Brain microvascular endothelial cell (primary cell): Measurements from ENCODE around the gene SYT14.
"Not testable (repeated sequence)": the region's sequence is repeated elsewhere in the genome, so short reads cannot be mapped to it uniquely, and the experiment has no call there.

Experiments used
- DNase-seq: peaks from one replicate; pipeline ENCODE4 v3.0.0-alpha.2; 2020
- H3K27ac ChIP-seq: fragments of 250-450 bp; sonication (Bioruptor Pico); 2 replicates; pipeline ENCODE4 v1.5.1; 2020; ENCODE audit warnings: mild to moderate bottlenecking, moderate library complexity
- H3K27me3 ChIP-seq: fragments of 250-450 bp; sonication (Bioruptor Pico); replicated peaks from 2 replicates; pipeline ENCODE4 v1.5.1; 2020; ENCODE audit warnings: mild to moderate bottlenecking
- H3K36me3 ChIP-seq: fragments of 250-450 bp; sonication (Bioruptor Pico); replicated peaks from 2 replicates; pipeline ENCODE4 v1.5.1; 2020; ENCODE audit warnings: mild to moderate bottlenecking
- H3K4me3 ChIP-seq: 2 replicates; pipeline ENCODE4 v1.5.1; 2011; ENCODE audit warnings: low read depth, mild to moderate bottlenecking, control low read depth, low read length, moderate library complexity
- in situ Hi-C: cut with HindIII; loops from 2 replicates; pipeline ENCODE4 v1.10.0; 2017; ENCODE audit warnings: low sequenced_read_pairs, low pct_ligation_motif_present
- TF ChIP-seq, protein P1 (sequence below): IDR thresholded peaks from 2 replicates; pipeline ENCODE4 v1.5.1; 2011; ENCODE audit warnings: low read depth, mild to moderate bottlenecking, moderate library complexity, low read length, control low read depth, inconsistent platforms; ENCODE audit errors: missing control alignments

SYT14 gene

DNA sequence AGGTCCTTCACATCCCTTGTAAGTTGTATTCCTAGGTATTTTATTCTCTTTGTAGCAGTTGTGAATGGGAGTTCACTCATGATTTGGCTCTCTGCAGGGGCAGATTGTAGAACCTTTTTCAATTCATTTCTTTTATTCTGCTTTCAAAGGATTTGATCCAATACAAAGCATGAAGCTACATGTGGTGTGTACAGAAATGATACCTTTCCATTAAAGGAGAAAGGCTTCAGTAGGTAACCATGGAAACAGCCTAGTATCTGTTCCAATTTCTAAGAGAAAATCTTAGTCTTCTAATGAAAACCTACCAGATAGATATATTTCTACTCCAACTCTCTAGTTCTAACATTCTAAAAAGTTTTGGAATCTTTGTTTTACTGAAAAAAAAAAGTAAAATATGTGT lies 105.0 kb downstream of the SYT14 start:
- DNase-seq = no peak
- Histone ChIP-seq H3K4me3 (no peak overlapping the region), H3K27me3 (no peaks in the 10 kb centered on the region), H3K27ac (no peak overlapping the region), H3K36me3 (no peaks in the 10 kb centered on the region)
- TF ChIP-seq, protein P1, sequence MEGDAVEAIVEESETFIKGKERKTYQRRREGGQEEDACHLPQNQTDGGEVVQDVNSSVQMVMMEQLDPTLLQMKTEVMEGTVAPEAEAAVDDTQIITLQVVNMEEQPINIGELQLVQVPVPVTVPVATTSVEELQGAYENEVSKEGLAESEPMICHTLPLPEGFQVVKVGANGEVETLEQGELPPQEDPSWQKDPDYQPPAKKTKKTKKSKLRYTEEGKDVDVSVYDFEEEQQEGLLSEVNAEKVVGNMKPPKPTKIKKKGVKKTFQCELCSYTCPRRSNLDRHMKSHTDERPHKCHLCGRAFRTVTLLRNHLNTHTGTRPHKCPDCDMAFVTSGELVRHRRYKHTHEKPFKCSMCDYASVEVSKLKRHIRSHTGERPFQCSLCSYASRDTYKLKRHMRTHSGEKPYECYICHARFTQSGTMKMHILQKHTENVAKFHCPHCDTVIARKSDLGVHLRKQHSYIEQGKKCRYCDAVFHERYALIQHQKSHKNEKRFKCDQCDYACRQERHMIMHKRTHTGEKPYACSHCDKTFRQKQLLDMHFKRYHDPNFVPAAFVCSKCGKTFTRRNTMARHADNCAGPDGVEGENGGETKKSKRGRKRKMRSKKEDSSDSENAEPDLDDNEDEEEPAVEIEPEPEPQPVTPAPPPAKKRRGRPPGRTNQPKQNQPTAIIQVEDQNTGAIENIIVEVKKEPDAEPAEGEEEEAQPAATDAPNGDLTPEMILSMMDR = no peak
- in situ Hi-C loops = no loop called here

DNA sequence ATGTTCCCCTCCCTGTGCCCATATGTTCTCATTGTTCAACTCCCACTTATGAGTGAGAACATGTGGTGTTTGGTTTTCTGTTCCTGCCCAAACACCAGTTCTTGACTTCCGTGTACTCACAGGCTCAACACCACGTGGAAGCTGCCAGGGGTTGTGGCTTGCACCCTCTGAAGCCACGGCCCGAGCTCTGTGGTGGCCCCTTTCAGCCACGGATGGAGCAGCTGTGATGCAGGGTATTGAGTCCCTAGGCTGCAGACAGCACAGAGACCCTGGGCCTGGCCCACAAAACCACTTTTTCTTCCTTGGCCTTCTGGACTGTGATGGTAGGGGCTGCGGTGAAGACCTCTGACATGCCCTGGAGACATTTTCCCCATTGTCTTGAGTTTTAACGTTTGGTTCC lies 111.6 kb downstream of the SYT14 start:
- H3K27me3 ChIP-seq = no peaks in the 10 kb centered on the region
- TF ChIP-seq, protein P1 = no peak
- no peak overlapping the region for H3K27ac ChIP-seq
- in situ Hi-C loops = no loop called here
- no peak for DNase-seq
- H3K4me3 ChIP-seq = no peak overlapping the region
- no peaks in the 10 kb centered on the region for H3K36me3 ChIP-seq

GRCh38 chr1:210050491-210050890 lies 112.5 kb downstream of the SYT14 start:
- H3K4me3 ChIP-seq, H3K27me3 ChIP-seq, H3K27ac ChIP-seq, DNase-seq, H3K36me3 ChIP-seq, in situ Hi-C loops: not testable (repeated sequence)

DNA sequence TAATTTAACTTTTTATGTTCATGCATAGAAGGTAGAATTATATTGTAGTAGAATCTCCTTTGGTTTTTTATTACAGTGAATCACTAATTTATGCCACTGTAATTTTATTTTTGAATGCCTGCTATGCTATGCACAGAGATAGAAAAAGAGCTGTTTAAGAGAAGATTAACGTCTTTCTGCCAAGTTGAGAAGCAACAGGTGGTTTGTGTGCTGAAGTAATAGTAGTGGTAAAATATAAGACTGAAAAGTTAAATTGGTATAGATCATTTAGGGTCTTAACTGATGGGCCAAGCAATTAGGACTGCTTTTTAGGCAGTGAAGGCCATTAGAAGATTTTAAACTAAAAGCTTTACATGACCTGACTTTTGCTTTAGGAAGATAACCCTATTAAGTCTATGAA lies 115.1 kb downstream of the SYT14 start:
- Histone ChIP-seq H3K36me3 (no peaks in the 10 kb centered on the region), H3K27ac (no peak overlapping the region), H3K27me3 (no peaks in the 10 kb centered on the region), H3K4me3 (no peak overlapping the region)
- TF ChIP-seq, protein P1 = no peak
- in situ Hi-C loops = no loop called here
- DNase-seq = no peak

DNA sequence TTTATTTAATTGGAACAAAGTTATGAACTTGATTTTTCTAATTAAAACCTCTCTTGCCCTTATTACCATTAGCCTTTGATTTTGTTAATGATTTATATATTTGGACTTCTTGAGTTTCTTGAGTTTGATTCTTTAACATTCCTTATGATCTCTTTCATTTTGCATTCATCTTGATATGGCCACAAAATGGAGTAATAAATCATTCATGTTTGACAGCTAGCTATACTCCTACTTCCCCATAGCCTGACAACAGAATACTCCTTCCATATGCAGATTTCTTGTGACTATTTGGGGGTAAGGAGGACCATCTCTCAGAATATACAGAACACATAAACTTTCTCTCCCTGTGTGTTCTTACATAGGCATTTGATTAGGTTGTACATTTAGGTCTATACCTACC lies 119.6 kb downstream of the SYT14 start:
- no peak overlapping the region for H3K4me3 ChIP-seq
- no peak overlapping the region for H3K27ac ChIP-seq
- TF ChIP-seq, protein P1 = no peak
- H3K36me3 ChIP-seq = no peaks in the 10 kb centered on the region
- no peak for DNase-seq
- H3K27me3 ChIP-seq = no peaks in the 10 kb centered on the region
- in situ Hi-C loops = no loop called here

GRCh38 chr1:210061992-210062391 lies 124.0 kb downstream of the SYT14 start:
- DNase-seq = no peak
- H3K4me3 ChIP-seq = no peak overlapping the region
- in situ Hi-C loops = no loop called here
- TF ChIP-seq, protein P1 = no peak
- H3K36me3 ChIP-seq = no peaks in the 10 kb centered on the region
- no peak overlapping the region for H3K27ac ChIP-seq
- H3K27me3 ChIP-seq = no peaks in the 10 kb centered on the region
